ENCODE data around the gene CERK. TPM values are rescaled to one million over a fixed set of nuclear protein-coding genes. Genes with fewer than 3 reads are reported as not detected.

Gene CERK
- total and polyA plus RNA-seq, 11 donors, result 17.8 to 125 (median 72.3) TPM

DNA sequence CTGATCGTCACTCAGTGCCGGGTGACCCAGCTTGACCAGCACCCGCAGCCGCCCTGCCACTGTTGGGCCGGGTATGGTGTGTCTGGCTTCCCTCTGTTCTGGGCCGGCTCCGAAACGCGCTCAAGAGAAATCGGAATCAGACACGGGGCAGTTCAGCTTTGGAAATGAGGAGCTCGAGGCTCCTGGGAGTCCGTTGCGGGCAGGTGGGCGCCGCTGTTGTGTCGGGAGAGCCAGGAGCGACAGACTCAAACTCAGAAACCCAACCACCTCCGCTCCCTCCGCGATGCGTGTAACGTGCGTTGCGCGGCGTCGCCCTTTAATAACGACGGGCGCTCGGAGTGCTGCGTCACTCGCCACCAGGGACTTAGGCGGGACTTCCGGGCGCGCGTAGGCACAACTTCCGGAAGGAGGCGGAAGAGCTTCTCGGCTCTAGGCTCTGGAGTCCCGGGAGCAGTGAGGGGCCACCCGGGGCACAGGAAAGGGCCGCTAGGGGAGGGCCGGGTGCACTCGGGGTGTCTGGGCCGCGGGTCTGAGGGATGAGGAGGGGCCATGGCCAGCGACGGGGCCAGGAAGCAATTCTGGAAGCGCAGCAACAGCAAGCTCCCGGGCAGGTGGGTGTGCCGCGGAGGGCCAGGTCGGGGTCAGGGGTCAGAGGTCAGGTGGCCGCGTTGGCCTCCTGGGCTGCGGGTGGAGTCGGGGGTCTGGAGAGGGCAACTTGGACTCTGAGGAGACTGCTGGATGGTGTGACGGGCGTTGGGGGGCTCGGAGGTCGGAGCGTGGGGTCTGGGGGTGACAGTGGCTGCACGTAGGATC lies 24.4 kb upstream of the CERK start, which contains the start of gene TBC1D22A:
TSS of gene TBC1D22A (plus strand) at position 413 of the 813 bp plus-strand sequence. CDS start at position 550, 137 bp downstream.
- DNase-seq, result peak; percentile 93 to 98 (median 95)
- Histone ChIP-seq H3K9me3 (no peaks in the 10 kb centered on the region), H3K27ac (peak within 1 kb of the TSS; percentile 85 to 99 (median 94)), H3K4me3 (peak within 1 kb of the TSS; percentile 70 to 99 (median 88)), H3K27me3 (no peaks in the 10 kb centered on the region), H3K36me3 (peaks cover 0 to 5% (median 0%) of the 10 kb centered on the region in 9 donors), H3K4me1 (peaks cover 0 to 60% (median 36%) of the 10 kb centered on the region in 12 donors)
- TF ChIP-seq, protein P1, sequence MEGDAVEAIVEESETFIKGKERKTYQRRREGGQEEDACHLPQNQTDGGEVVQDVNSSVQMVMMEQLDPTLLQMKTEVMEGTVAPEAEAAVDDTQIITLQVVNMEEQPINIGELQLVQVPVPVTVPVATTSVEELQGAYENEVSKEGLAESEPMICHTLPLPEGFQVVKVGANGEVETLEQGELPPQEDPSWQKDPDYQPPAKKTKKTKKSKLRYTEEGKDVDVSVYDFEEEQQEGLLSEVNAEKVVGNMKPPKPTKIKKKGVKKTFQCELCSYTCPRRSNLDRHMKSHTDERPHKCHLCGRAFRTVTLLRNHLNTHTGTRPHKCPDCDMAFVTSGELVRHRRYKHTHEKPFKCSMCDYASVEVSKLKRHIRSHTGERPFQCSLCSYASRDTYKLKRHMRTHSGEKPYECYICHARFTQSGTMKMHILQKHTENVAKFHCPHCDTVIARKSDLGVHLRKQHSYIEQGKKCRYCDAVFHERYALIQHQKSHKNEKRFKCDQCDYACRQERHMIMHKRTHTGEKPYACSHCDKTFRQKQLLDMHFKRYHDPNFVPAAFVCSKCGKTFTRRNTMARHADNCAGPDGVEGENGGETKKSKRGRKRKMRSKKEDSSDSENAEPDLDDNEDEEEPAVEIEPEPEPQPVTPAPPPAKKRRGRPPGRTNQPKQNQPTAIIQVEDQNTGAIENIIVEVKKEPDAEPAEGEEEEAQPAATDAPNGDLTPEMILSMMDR (IDR thresholded peaks at IDR 0.05), result peak in 3 of 12 donors; percentile 7 to 9 (median 7)
- TF ChIP-seq POLR2A (IDR thresholded peaks at IDR 0.05), result peak; percentile 85 to 98
- ATAC-seq, result peak; percentile 94 to 96 (median 95)
- intact Hi-C loops (cut with DNase I), result loop anchor here in 4 of 10 donors (2.0 to 5.0 kb wide), 4 partner anchors 24 to 40 kb away; partner anchors contain the start of gene CERK (in 1 of the 4)
- WGBS, 4 donors, result 0% methylated on average over 43 to 66 of the region's 66 CpGs

DNA sequence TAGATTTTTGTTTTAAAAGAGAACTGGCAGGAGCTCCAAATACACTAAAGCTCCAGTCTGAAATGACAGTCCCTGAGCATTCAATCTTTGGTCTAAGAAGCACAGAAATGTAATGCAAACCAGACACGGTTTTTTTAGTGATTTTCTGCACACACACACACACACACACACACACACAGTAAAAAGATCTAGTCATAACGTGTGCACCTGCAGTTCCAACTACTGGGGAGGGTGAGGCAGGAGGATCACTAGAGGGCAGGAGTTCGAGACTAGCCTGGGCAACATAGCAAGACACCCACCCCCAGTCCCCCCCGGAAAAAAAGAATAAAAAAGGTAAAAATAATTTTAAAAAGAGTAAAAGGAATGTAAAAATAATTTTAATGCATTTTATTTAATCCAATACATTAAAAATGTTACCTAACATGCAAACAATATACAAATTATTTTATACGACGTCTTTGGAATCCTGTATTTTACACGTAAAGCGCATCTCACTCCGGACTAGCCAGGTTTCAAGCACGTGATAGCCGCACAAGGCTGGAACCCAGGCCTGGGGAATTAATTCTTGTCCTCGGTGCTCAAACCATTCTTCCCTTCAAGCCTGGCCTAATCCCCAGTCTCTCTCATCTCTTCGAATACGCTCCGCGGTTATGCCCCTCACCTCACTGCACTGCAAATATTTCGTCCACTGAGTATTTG lies 23.6 kb upstream of the CERK start:
- peaks cover 0 to 5% (median 0%) of the 10 kb centered on the region in 9 donors for H3K36me3 ChIP-seq
- WGBS, 4 donors, result 7 to 13% (median 11%) methylated on average over 17 of the region's 17 CpGs
- TF ChIP-seq, protein P1 (IDR thresholded peaks at IDR 0.05), result no peak
- TF ChIP-seq POLR2A (IDR thresholded peaks at IDR 0.05), result no peak
- peak overlapping the region; percentile 70 to 99 (median 88) for H3K4me3 ChIP-seq
- DNase-seq (no peak), ATAC-seq (no peak)
- H3K27ac ChIP-seq, result peak overlapping the region; percentile 85 to 99 (median 94)
- peaks cover 0 to 52% (median 35%) of the 10 kb centered on the region in 12 donors for H3K4me1 ChIP-seq
- no peaks in the 10 kb centered on the region for H3K27me3 ChIP-seq
- intact Hi-C loops (cut with DNase I), result loop anchor here in 5 of 10 donors (2.0 to 5.0 kb wide), 5 partner anchors 21 to 41 kb away; partner anchors contain the start of gene CERK (in 1 of the 5)
- H3K9me3 ChIP-seq, result peaks cover 0 to 2% (median 0%) of the 10 kb centered on the region in 12 donors

DNA sequence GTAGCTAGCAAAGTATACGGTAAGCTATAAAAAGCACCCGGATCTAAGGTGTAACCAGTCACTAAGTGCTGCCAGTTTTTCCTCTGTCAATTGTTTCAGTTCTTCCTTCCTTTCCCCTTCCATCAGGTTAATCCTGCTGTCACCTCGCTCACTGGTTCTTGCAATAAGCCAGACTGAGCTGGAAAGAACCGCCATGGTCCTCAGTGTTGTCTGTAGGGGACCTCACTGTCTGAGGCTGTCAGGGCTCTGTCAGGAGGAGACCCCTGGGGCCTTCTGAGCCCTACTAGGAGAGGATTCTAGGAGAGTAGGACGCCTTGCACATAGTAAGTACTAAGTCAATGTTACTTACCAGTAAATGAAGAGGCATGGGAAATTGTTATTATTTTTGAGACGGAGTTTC lies 23.0 kb upstream of the CERK start:
- H3K36me3 ChIP-seq, result peaks cover 0 to 5% (median 0%) of the 10 kb centered on the region in 9 donors
- no peaks in the 10 kb centered on the region for H3K27me3 ChIP-seq
- peaks cover 0 to 50% (median 33%) of the 10 kb centered on the region in 12 donors for H3K4me1 ChIP-seq
- H3K9me3 ChIP-seq, result peaks cover 0 to 8% (median 3%) of the 10 kb centered on the region in 12 donors
- 78 to 88% (median 82%) methylated on average over 6 of the region's 6 CpGs for WGBS, 4 donors
- intact Hi-C loops (cut with DNase I), result loop anchor here in 5 of 10 donors (2.0 to 5.0 kb wide), 4 partner anchors 20 to 41 kb away; no protein-coding TSS in a partner anchor
- no peak overlapping the region for H3K4me3 ChIP-seq
- ATAC-seq, result no peak
- peak overlapping the region in 1 of 12 donors; percentile 92 for H3K27ac ChIP-seq
- TF ChIP-seq, protein P1 (IDR thresholded peaks at IDR 0.05), result no peak
- no peak for TF ChIP-seq POLR2A (IDR thresholded peaks at IDR 0.05)
- no peak for DNase-seq

Measured in heart left ventricle (tissue), 16 donors.